MM.1S (cell line): ENCODE results near the gene EP300.

ENCODE experiments used
- EZH2 ChIP-seq: fragments of 300-600 bp; sonication (generic); optimal IDR thresholded peaks from 2 replicates; pipeline ENCODE3; 2017; ENCODE audit warnings: low read depth, mild to moderate bottlenecking, antibody characterized with exemption, low read length, mixed read lengths
- EZH2phosphoT487 ChIP-seq: fragments of 300-600 bp; sonication (generic); IDR thresholded peaks from 2 replicates; pipeline ENCODE4 v1.6.1; 2018; ENCODE audit warnings: antibody characterized with exemption, low read length
- TF ChIP-seq, protein P1 (sequence below): fragments of 300-600 bp; sonication (generic); IDR thresholded peaks from 2 replicates; pipeline ENCODE4 v1.5.1; 2016; ENCODE audit warnings: antibody characterized with exemption, low read length, mixed read lengths

GRCh38 chr22:41177040-41177621, 84.7 kb downstream of the EP300 start:
- no peak for TF ChIP-seq EZH2
- TF ChIP-seq, protein P1, sequence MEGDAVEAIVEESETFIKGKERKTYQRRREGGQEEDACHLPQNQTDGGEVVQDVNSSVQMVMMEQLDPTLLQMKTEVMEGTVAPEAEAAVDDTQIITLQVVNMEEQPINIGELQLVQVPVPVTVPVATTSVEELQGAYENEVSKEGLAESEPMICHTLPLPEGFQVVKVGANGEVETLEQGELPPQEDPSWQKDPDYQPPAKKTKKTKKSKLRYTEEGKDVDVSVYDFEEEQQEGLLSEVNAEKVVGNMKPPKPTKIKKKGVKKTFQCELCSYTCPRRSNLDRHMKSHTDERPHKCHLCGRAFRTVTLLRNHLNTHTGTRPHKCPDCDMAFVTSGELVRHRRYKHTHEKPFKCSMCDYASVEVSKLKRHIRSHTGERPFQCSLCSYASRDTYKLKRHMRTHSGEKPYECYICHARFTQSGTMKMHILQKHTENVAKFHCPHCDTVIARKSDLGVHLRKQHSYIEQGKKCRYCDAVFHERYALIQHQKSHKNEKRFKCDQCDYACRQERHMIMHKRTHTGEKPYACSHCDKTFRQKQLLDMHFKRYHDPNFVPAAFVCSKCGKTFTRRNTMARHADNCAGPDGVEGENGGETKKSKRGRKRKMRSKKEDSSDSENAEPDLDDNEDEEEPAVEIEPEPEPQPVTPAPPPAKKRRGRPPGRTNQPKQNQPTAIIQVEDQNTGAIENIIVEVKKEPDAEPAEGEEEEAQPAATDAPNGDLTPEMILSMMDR = no peak
- no peak for TF ChIP-seq EZH2phosphoT487
